ENCODE measurements around the gene STAB1.

The STAB1 gene

GRCh38 chr3:52517796-52518722 lies 22.9 kb downstream of the STAB1 start:
- no peak overlapping the region for H3K4me3 ChIP-seq (replicated peaks; ENCODE audit: low read depth, low read length)
- no peak for TF ChIP-seq CTCF (IDR thresholded peaks at IDR 0.05; ENCODE audit: low read length, missing control alignments)
- DNase-seq (ENCODE audit: low read depth), result no peak

GRCh38 chr3:52518723-52519444 lies 23.7 kb downstream of the STAB1 start:
- DNase-seq (ENCODE audit: low read depth), result peak; percentile 16
- peak overlapping the region; percentile 21 for H3K4me3 ChIP-seq (replicated peaks; ENCODE audit: low read depth, low read length)
- no peak for TF ChIP-seq CTCF (IDR thresholded peaks at IDR 0.05; ENCODE audit: low read length, missing control alignments)

GRCh38 chr3:52519445-52520140 lies 24.5 kb downstream of the STAB1 start:
- no peak for TF ChIP-seq CTCF (IDR thresholded peaks at IDR 0.05; ENCODE audit: low read length, missing control alignments)
- no peak overlapping the region for H3K4me3 ChIP-seq (replicated peaks; ENCODE audit: low read depth, low read length)
- no peak for DNase-seq (ENCODE audit: low read depth)

DNA sequence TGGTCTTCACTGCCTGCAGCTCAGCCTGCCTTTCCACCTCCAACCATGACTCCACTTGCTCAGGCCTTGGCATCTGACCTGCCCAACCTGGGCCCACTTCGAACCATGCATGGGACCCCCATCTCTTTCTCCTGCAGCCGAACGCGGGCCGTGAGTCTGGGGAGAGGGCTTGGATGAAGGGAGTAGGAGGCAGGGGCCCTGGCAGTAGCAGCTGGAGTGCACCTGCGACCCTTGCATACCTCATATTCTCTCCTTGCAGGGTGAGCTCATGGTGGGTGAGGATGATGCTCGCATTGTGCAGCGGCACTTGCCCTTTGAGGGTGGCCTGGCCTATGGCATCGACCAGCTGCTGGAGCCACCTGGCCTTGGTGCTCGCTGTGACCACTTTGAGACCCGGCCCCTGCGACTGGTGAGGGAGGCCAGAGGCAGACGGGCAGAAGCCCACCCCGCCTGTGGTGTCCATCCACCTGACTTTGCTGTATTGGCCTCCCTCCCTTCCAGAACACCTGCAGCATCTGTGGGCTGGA lies 25.1 kb downstream of the STAB1 start:
- no peak for TF ChIP-seq CTCF (IDR thresholded peaks at IDR 0.05; ENCODE audit: low read length, missing control alignments)
- DNase-seq (ENCODE audit: low read depth), result no peak
- H3K4me3 ChIP-seq (replicated peaks; ENCODE audit: low read depth, low read length), result no peak overlapping the region

DNA sequence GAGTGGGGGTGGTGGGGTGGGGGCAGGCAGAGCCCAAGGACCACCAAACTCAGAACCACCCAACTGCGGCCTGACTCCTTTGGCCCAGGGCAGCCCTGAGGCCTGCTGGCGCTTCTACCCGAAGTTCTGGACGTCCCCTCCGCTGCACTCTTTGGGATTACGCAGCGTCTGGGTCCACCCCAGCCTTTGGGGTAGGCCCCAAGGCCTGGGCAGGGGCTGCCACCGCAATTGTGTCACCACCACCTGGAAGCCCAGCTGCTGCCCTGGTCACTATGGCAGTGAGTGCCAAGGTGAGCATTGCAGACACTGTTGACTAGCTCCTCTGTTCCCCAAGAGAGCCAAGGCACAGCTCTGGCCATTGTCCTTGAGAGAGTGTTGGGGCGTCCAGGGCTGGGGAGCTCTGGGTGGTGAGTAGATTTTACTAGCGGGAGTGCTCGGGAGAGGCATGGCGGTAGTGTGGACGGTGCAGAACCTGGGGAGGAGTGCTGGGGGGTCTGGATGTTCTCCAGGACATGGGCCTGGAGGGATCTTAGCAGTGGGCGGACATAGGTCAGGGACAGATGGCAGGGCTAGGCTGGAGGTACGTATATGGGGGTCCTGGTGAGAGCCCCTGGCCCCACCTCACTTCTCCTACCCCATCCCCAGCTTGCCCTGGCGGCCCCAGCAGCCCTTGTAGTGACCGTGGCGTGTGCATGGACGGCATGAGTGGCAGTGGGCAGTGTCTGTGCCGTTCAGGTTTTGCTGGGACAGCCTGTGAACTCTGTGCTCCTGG lies 25.8 kb downstream of the STAB1 start:
- no peak for TF ChIP-seq CTCF (IDR thresholded peaks at IDR 0.05; ENCODE audit: low read length, missing control alignments)
- no peak for DNase-seq (ENCODE audit: low read depth)
- no peak overlapping the region for H3K4me3 ChIP-seq (replicated peaks; ENCODE audit: low read depth, low read length)

GRCh38 chr3:52521488-52521824 lies 26.3 kb downstream of the STAB1 start:
- no peak overlapping the region for H3K4me3 ChIP-seq (replicated peaks; ENCODE audit: low read depth, low read length)
- DNase-seq (ENCODE audit: low read depth), result no peak
- TF ChIP-seq CTCF (IDR thresholded peaks at IDR 0.05; ENCODE audit: low read length, missing control alignments), result no peak

All from fibroblast of pulmonary artery (primary cell).